Esophagus (tissue), 2 donors: ENCODE results near the gene STRADB. TPM values are rescaled to one million over a fixed set of nuclear protein-coding genes. Genes with fewer than 3 reads are reported as not detected.

Experiments used
- H3K27ac ChIP-seq, 2 donors: one replicate each; pipeline ENCODE4 v1.5.1; 2013; ENCODE audit warnings: low read depth in 2 of 2, mild to moderate bottlenecking in 2 of 2, inconsistent platforms in 1 of 2, low read length in 1 of 2, moderate library complexity in 1 of 2
- H3K27me3 ChIP-seq, 2 donors: one replicate each; pipeline ENCODE4 v1.6.1; 2013; ENCODE audit warnings: low read length in 2 of 2, control low read depth in 1 of 2, mild to moderate bottlenecking in 1 of 2; ENCODE audit not compliant: insufficient read depth in 2 of 2, control insufficient read depth in 1 of 2
- H3K36me3 ChIP-seq, 2 donors: one replicate each; pipeline ENCODE4 v1.6.1; 2013; ENCODE audit warnings: low read length in 1 of 2; ENCODE audit not compliant: control insufficient read depth in 2 of 2, insufficient read depth in 2 of 2
- H3K4me1 ChIP-seq, 2 donors: one replicate each; pipeline ENCODE4 v1.6.1; 2013; ENCODE audit warnings: low read length in 1 of 2; ENCODE audit not compliant: control insufficient read depth in 2 of 2, insufficient read depth in 2 of 2
- H3K4me3 ChIP-seq, 2 donors: one replicate each; pipeline ENCODE4 v1.5.1; 2013; ENCODE audit warnings: low read length in 2 of 2, mild to moderate bottlenecking in 2 of 2, low read depth in 1 of 2, moderate library complexity in 1 of 2
- H3K9me3 ChIP-seq, 2 donors: one replicate each; pipeline ENCODE4 v1.6.1; 2013; ENCODE audit warnings: mild to moderate bottlenecking in 2 of 2, low read depth in 1 of 2, low read length in 1 of 2, moderate library complexity in 1 of 2; ENCODE audit not compliant: control insufficient read depth in 2 of 2, insufficient read depth in 1 of 2
- WGBS, 2 donors: extraction: QIAGEN DNeasy Blood & Tissue Kit; methylation state at CpG; one replicate each; pipeline ENCODE4 v1.1.7; 2013; 5-methylcytosine and 5-hydroxymethylcytosine counted together
- polyA plus RNA-seq, 2 donors: library from polyadenylated mRNA; stranded (reverse); fragments of 200-250 nt; gene quantifications; one replicate each; pipeline ENCODE4 v1.2.3, GENCODE V29; 2013
- donor health status: healthy with polysubstance abuse.
- donor health status: Bipolar disorder and iron deficiency.

The STRADB gene
- polyA plus RNA-seq, 2 donors, result 7.2 to 36.8 TPM

DNA sequence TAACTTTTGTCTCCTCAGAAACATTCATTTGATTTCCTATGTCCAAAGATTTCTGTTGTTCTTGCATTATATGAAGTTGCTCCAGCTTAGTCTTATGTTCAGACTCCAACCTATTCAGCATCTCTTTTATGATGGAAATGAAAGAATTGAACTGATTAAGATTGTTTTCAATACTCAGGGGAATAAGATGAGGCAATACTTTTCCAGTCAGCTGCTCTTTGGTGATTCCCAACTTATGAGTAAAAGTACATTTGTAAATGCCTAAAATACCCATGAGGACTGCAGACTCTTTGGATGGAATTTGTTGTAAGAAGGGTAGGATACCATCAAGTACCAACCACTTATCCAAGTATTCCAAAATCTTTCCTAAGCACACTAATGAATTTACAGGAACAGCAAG, 40.1 kb upstream of the STRADB start:
- no peaks in the 10 kb centered on the region for H3K36me3 ChIP-seq
- no peaks in the 10 kb centered on the region for H3K9me3 ChIP-seq
- no peak overlapping the region for H3K27ac ChIP-seq
- no peaks in the 10 kb centered on the region for H3K4me1 ChIP-seq
- H3K4me3 ChIP-seq, result no peak overlapping the region
- H3K27me3 ChIP-seq, result no peaks in the 10 kb centered on the region

- Histone ChIP-seq H3K4me1 (no peaks in the 10 kb centered on the region), H3K36me3 (no peaks in the 10 kb centered on the region), H3K4me3 (no peak overlapping the region), H3K27ac (no peak overlapping the region), H3K9me3 (no peaks in the 10 kb centered on the region), H3K27me3 (no peaks in the 10 kb centered on the region)
- 62 to 74% methylated on average over 2 of the region's 2 CpGs for WGBS, 2 donors
Observed at GRCh38 chr2:201413143-201413542, 38.4 kb upstream of the STRADB start.

DNA sequence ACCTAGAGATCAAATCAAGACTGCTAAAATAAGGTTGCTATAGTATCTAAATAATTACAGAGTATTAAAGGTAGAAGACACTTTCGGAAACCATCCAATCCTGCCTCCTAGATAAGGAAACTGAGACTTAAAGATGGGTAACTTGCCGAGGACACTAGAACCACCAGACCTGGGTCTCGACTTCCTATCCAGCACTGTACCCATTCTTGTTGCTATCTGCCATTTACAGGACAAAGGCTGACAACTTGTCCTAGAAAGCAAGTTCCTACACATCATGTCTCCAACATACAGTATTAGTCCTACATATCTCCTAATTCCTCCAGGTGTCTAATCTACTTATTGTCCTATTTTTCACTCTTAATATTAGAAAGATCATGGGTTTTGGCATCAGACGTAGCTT, 38.0 kb upstream of the STRADB start:
- Histone ChIP-seq H3K4me1 (no peaks in the 10 kb centered on the region), H3K9me3 (no peaks in the 10 kb centered on the region), H3K36me3 (no peaks in the 10 kb centered on the region), H3K27ac (no peak overlapping the region), H3K27me3 (no peaks in the 10 kb centered on the region), H3K4me3 (no peak overlapping the region)
- 65 to 68% methylated on average over 4 of the region's 4 CpGs for whole genome bisulfite sequencing, 2 donors

DNA sequence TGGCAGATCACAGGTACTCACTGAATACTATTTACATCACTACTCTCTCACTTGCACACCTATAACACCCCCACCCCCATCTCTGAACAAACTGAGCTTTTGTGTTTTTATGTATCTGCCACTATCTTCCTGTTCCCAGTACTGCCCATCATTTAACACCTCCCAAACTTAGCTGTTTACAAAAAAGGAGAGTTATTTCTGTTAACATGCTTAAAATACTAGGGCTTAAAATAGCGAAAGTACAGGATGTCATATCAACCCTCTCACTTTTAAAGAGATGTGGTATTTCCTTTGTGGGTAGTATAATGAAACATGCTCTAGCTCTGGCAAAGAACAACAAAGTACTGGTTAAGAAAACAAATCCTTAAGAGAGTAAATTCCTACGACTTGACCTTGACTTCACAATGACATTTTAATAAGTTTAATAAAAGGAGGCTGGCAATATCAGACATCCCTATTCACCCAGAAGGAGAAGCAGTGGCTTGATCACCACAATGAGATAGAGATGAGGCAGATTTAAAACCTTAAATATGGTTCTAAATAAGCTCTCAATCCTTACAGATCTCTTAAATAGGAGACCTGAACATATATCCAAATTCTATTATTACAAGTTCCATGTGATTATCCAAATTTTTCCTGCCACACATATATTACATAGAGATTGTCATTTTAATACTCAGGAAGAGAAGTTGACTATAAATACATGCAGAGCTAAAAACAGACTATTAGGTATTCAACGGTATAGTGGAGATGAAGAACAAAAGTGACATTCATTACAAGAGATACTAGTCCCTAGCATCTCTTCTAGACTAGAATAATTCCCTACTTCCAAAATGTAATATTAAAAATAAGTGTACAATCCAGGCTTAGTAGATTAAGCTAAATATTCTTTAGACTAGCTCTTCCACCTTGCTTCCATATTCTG, 37.2 kb upstream of the STRADB start:
- WGBS, 2 donors, result 36 to 43% methylated on average over 3 of the region's 3 CpGs
- H3K4me1 ChIP-seq, result no peaks in the 10 kb centered on the region
- no peaks in the 10 kb centered on the region for H3K27me3 ChIP-seq

GRCh38 chr2:201415149-201415548, 36.4 kb upstream of the STRADB start:
- Histone ChIP-seq H3K4me3 (no peak overlapping the region), H3K27me3 (no peaks in the 10 kb centered on the region), H3K36me3 (no peaks in the 10 kb centered on the region), H3K9me3 (no peaks in the 10 kb centered on the region), H3K4me1 (no peaks in the 10 kb centered on the region), H3K27ac (no peak overlapping the region)
- WGBS, 2 donors, result 5 to 25% methylated on average over 2 of the region's 2 CpGs

More for the DNA sequence above, 37.2 kb upstream of the STRADB start:
- no peak overlapping the region for H3K4me3 ChIP-seq
- no peaks in the 10 kb centered on the region for H3K9me3 ChIP-seq
- no peaks in the 10 kb centered on the region for H3K36me3 ChIP-seq
- no peak overlapping the region for H3K27ac ChIP-seq

DNA sequence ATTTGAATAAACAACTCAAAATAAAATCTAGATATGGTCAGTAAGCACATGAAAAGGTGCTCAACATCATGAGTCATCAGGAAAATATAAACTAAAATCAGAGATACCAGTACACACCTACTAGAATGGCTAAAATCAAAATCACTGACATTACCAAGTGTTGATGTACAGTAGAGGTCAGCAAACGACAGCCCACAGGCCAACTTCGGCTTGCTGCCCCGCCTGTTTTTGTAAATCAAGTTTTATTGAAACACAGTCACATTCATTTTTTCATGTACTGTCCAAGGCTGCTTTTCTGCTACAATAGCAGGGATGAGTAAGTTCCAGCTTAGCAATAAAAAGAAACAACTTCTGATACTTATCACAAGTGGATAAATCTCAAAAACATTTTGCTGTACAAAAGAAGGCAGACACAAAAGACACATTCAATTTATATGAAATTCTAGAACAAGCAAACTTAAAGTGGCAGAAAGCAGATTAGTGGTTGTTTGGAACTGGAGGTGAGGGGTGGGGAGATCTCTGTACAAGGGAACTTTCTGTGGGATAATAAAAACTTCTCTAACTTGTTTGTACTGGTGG, 32.4 kb upstream of the STRADB start:
- Histone ChIP-seq H3K9me3 (no peaks in the 10 kb centered on the region), H3K27ac (peak overlapping the region in 1 of 2 donors; percentile 31), H3K36me3 (no peaks in the 10 kb centered on the region), H3K27me3 (no peaks in the 10 kb centered on the region), H3K4me3 (no peak overlapping the region), H3K4me1 (no peaks in the 10 kb centered on the region)
- 53 to 62% methylated on average over 3 of the region's 3 CpGs for WGBS, 2 donors

DNA sequence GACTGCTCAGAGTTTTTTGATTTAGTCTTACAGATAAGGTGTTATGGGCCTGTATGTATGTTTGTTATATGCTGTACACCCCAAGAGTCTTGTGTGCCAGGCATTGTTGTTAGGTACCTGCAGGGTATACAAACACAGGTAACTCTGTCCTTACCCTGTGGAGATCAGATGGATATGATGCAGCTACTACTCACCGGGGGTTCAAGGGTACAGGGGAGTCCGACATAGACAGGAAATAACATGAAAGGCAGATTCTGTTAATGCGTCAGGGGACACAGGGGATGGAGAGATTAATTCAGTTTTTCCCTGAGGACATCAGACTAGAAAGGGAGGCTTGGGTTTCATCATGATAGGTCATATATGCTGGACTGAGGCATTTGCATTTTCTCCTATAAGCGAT, 31.6 kb upstream of the STRADB start:
- H3K27ac ChIP-seq, result peak overlapping the region in 1 of 2 donors; percentile 7
- 91 to 92% methylated on average over 4 of the region's 4 CpGs for WGBS, 2 donors
- H3K36me3 ChIP-seq, result no peaks in the 10 kb centered on the region
- H3K9me3 ChIP-seq, result no peaks in the 10 kb centered on the region
- H3K4me3 ChIP-seq, result no peak overlapping the region
- H3K27me3 ChIP-seq, result no peaks in the 10 kb centered on the region
- no peaks in the 10 kb centered on the region for H3K4me1 ChIP-seq

- Histone ChIP-seq H3K27ac (no peak overlapping the region), H3K4me1 (no peaks in the 10 kb centered on the region), H3K9me3 (no peaks in the 10 kb centered on the region), H3K36me3 (no peaks in the 10 kb centered on the region), H3K27me3 (no peaks in the 10 kb centered on the region), H3K4me3 (no peak overlapping the region)
- 43 to 57% methylated on average over 3 of the region's 3 CpGs for WGBS, 2 donors
Observed at GRCh38 chr2:201420442-201421113, 31.0 kb upstream of the STRADB start.

DNA sequence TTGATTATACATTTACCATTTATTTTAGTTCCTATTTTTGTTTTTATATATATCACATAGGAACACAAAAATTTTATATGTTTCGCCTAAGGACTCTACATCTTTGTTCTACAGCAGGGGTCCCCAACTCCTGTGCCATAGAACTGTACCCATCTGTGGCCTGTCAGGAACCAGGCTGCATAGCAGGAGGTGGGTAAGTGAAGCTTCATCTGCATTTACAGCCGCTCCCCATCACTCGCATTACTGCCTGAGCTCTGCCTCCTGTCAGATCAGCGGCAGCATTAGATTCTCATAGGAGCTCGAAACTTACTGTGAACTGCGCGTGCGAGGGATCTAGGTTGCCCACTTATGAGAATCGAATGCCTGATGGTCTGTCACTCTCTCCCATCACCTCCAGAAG, 25.6 kb upstream of the STRADB start:
- Histone ChIP-seq H3K9me3 (no peaks in the 10 kb centered on the region), H3K27ac (no peak overlapping the region), H3K4me1 (no peaks in the 10 kb centered on the region), H3K4me3 (no peak overlapping the region), H3K27me3 (no peaks in the 10 kb centered on the region), H3K36me3 (no peaks in the 10 kb centered on the region)
- 91% methylated on average over 9 of the region's 9 CpGs for WGBS, 2 donors
